CD4-positive, alpha-beta T cell treated with Interleukin-6 for 4 hours (primary cell): Measurements from ENCODE around the gene GALNT17.

Source experiments
- DNase-seq: peaks from one replicate; pipeline ENCODE4 v3.0.0-alpha.2; 2020; ENCODE audit warnings: mixed read lengths

The GALNT17 gene

GRCh38 chr7:71466448-71467145, 334.7 kb downstream of the GALNT17 start:
- DNase-seq, result no peak

GRCh38 chr7:71470326-71470725, 338.4 kb downstream of the GALNT17 start:
- no peak for DNase-seq

- DNase-seq, result no peak
Measured at GRCh38 chr7:71470830-71471229, 338.9 kb downstream of the GALNT17 start.

GRCh38 chr7:71472962-71473361, 341.0 kb downstream of the GALNT17 start:
- DNase-seq, result no peak

GRCh38 chr7:71473366-71473967, 341.5 kb downstream of the GALNT17 start:
- DNase-seq, result no peak

GRCh38 chr7:71477441-71477840, 345.5 kb downstream of the GALNT17 start:
- no peak for DNase-seq

GRCh38 chr7:71479231-71479630, 347.3 kb downstream of the GALNT17 start:
- DNase-seq, result no peak

- no peak for DNase-seq
Measured at GRCh38 chr7:71480791-71481190, 348.8 kb downstream of the GALNT17 start.

- no peak for DNase-seq
Measured at GRCh38 chr7:71482284-71482683, 350.3 kb downstream of the GALNT17 start.

GRCh38 chr7:71484380-71484779, 352.4 kb downstream of the GALNT17 start:
- no peak for DNase-seq

- DNase-seq, result no peak
Measured at GRCh38 chr7:71485586-71485985, 353.6 kb downstream of the GALNT17 start.

GRCh38 chr7:71486414-71486813, 354.5 kb downstream of the GALNT17 start:
- no peak for DNase-seq

GRCh38 chr7:71486856-71487628, 355.1 kb downstream of the GALNT17 start:
- DNase-seq, result no peak

GRCh38 chr7:71488308-71488707, 356.4 kb downstream of the GALNT17 start:
- DNase-seq, result no peak

GRCh38 chr7:71491336-71491735, 359.4 kb downstream of the GALNT17 start:
- DNase-seq, result no peak

- no peak for DNase-seq
Measured at GRCh38 chr7:71495828-71496227, 363.9 kb downstream of the GALNT17 start.

GRCh38 chr7:71497256-71497946, 365.5 kb downstream of the GALNT17 start:
- no peak for DNase-seq

GRCh38 chr7:71498381-71498780, 366.4 kb downstream of the GALNT17 start:
- DNase-seq, result no peak

GRCh38 chr7:71504697-71505441, 372.9 kb downstream of the GALNT17 start:
- DNase-seq, result no peak

GRCh38 chr7:71506822-71507221, 374.9 kb downstream of the GALNT17 start:
- no peak for DNase-seq

GRCh38 chr7:71507680-71508602, 376.0 kb downstream of the GALNT17 start:
- no peak for DNase-seq
